HFF-Myc (cell line): ENCODE results near the gene TRIB2.

Experiments used
- DNase-seq: peaks from one replicate; pipeline ENCODE4 v3.0.0-alpha.2; 2011; ENCODE audit warnings: low read depth; ENCODE audit errors: extremely low read depth
- H3K4me3 ChIP-seq: replicated peaks from 2 replicates; pipeline ENCODE4 v1.5.1; 2011; ENCODE audit warnings: low read depth, mild to moderate bottlenecking, control low read depth, low read length
- TF ChIP-seq, protein P1 (sequence below): IDR thresholded peaks from 2 replicates; pipeline ENCODE4 v1.5.1; 2012; ENCODE audit warnings: mild to moderate bottlenecking, low read depth, low read length, control low read depth; ENCODE audit errors: missing control alignments

Gene TRIB2

GRCh38 chr2:12716282-12717190 is at the start of gene TRIB2:
TSS of gene TRIB2 (plus strand) at chr2:12716936. CDS start at chr2:12718308, 1,372 bp downstream.
- TF ChIP-seq, protein P1, sequence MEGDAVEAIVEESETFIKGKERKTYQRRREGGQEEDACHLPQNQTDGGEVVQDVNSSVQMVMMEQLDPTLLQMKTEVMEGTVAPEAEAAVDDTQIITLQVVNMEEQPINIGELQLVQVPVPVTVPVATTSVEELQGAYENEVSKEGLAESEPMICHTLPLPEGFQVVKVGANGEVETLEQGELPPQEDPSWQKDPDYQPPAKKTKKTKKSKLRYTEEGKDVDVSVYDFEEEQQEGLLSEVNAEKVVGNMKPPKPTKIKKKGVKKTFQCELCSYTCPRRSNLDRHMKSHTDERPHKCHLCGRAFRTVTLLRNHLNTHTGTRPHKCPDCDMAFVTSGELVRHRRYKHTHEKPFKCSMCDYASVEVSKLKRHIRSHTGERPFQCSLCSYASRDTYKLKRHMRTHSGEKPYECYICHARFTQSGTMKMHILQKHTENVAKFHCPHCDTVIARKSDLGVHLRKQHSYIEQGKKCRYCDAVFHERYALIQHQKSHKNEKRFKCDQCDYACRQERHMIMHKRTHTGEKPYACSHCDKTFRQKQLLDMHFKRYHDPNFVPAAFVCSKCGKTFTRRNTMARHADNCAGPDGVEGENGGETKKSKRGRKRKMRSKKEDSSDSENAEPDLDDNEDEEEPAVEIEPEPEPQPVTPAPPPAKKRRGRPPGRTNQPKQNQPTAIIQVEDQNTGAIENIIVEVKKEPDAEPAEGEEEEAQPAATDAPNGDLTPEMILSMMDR: no peak
- peak within 1 kb of the TSS; percentile 92 for H3K4me3 ChIP-seq
- no peak for DNase-seq

- no peak for DNase-seq
- H3K4me3 ChIP-seq: no peak overlapping the region
- TF ChIP-seq, protein P1: no peak
Measured at GRCh38 chr2:12669036-12669435, 47.7 kb upstream of the TRIB2 start.

DNA sequence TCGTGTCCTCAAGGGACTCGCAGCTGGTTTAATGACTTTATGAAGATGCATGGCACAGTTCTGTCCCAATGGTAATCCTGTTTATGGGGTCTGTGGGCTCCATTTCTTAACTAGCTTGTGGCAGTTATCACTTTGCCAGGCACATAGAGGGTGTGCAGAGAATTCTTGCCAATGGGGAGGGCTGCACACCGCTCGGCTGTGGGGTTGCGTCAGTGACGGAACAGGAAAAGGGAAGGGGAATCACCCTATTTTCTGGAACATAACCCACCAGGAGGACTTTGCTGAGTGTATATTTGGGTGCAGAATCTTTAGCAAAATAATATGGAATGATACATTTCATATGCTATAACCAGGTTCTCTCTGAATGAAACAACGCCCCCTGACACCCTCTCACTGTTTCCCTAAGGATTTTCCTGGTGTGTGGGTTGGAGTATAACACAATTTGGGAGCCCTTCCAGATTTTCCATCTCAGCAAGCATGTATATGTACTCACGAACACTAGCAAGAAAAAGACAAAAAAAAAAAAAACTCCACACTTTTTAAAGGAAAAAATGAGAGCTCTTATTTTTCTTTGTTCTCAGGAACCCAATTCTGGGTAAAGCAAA is 43.9 kb upstream of the TRIB2 start:
- no peak for DNase-seq
- no peak overlapping the region for H3K4me3 ChIP-seq
- TF ChIP-seq, protein P1: no peak

GRCh38 chr2:12674644-12675328 is 42.0 kb upstream of the TRIB2 start:
- TF ChIP-seq, protein P1: no peak
- H3K4me3 ChIP-seq: no peak overlapping the region
- no peak for DNase-seq

DNA sequence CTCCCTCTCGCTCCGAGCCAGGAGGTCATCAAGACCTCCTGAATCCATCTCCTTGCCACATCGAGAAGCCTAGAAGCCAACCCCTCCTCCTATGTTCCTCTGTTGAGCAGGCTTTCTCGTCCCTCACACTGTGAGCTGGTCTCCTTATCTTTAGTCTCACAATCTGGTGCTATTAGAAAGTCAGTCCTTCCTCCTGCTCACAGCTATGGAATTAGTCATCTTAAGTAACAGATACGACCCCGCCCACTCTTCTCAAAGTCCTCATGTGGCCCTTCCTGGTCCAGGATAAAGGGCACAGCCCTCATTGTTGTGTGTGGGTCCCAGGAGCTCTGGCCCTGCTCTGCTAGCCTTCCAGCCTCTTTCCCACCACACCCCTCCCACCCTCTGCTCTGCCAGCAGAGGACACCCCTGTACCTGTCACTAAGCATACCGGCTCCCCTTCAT is 41.4 kb upstream of the TRIB2 start:
- TF ChIP-seq, protein P1: no peak
- DNase-seq: no peak
- H3K4me3 ChIP-seq: no peak overlapping the region

DNA sequence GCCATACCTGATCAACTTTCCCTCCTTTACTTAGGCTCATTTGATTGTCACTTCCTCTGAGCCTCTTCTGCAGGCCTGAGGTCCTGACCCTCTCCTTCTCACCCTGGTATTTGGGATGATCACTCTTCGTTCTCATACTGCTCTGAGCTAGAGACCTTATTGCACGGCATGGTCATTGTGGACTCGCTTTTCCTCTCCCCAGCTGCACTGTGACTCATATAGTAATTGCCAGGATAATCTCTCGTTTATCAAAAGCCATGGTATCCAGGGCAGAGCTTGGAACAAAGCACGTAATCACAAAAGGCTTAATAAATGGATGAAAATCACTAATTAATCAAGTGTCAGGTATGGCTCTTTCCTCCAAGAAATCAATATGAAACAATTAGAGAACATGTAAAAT is 40.9 kb upstream of the TRIB2 start:
- no peak for DNase-seq
- TF ChIP-seq, protein P1: no peak
- no peak overlapping the region for H3K4me3 ChIP-seq
